Activated CD8-positive, alpha-beta T cell treated with anti-CD3 and anti-CD28 coated beads for 36 hours (primary cell): ENCODE data around the gene MBD5. TPM values are rescaled to one million over a fixed set of nuclear protein-coding genes. Genes with fewer than 3 reads are reported as not detected.

ENCODE experiments used
- ATAC-seq: fragments of 200-7000 bp; cut with Tn5 transposase; one replicate; pipeline ENCODE4 v1.10.0; 2021; ENCODE audit warnings: mild to moderate bottlenecking, moderate library complexity
- CTCF ChIA-PET: fragments of 350-600 bp; sonication (Branson Sonifier 250); formaldehyde crosslinking; loops from one replicate; lab custom pipeline; 2021; ENCODE audit warnings: antibody characterized with exemption; lab: Charles Lee
- POLR2A ChIA-PET: fragments of 350-600 bp; sonication (Branson Sonifier 250); formaldehyde crosslinking; loops from one replicate; lab custom pipeline; 2021; ENCODE audit warnings: antibody characterized with exemption; lab: Charles Lee
- DNase-seq: peaks from one replicate; pipeline ENCODE4 v3.0.0-alpha.2; 2020
- H3K27ac Mint-ChIP-seq: one replicate; pipeline ENCODE4 v1.8.0; 2021; ENCODE audit warnings: mild to moderate bottlenecking, mixed read lengths
- H3K27me3 Mint-ChIP-seq: one replicate; pipeline ENCODE4 v1.8.0; 2021; ENCODE audit warnings: mixed read lengths
- H3K36me3 Mint-ChIP-seq: one replicate; pipeline ENCODE4 v1.8.0; 2021; ENCODE audit warnings: low read depth, mixed read lengths
- H3K4me1 Mint-ChIP-seq: one replicate; pipeline ENCODE4 v1.8.0; 2021; ENCODE audit warnings: low read depth, mixed read lengths
- H3K4me3 Mint-ChIP-seq: one replicate; pipeline ENCODE4 v1.8.0; 2021; ENCODE audit warnings: mild to moderate bottlenecking, moderate library complexity, mixed read lengths
- H3K9me3 Mint-ChIP-seq: one replicate; pipeline ENCODE4 v1.8.0; 2021; ENCODE audit warnings: mixed read lengths
- CTCF ChIP-seq: fragments of 200-600 bp; IDR thresholded peaks from one replicate; pipeline ENCODE4 v1.8.0; 2022; ENCODE audit warnings: antibody characterized with exemption, mild to moderate bottlenecking
- intact Hi-C: fragments of 100-400 bp; cut with micrococcal nuclease; formaldehyde crosslinking; loops from one replicate; pipeline ENCODE4 v1.10.0; 2022
- total RNA-seq, 2 experiments: library from RNA; stranded (reverse); gene quantifications; one replicate each; pipeline ENCODE4 v1.2.3, GENCODE V29; 2021

MBD5 gene
- total RNA-seq, 2 experiments from 2014 or later: 16.6 to 17.9 TPM

GRCh38 chr2:148495586-148495985 lies 474.7 kb downstream of the MBD5 start:
- intact Hi-C loops: no loop called here
- no peak for DNase-seq
- no peak overlapping the region for H3K27ac Mint-ChIP-seq
- H3K4me3 Mint-ChIP-seq: no peak overlapping the region
- H3K4me1 Mint-ChIP-seq: peaks cover 10% of the 10 kb centered on the region
- no peak for TF ChIP-seq CTCF
- ChIA-PET CTCF (interaction anchor here (1.8 kb wide), 1 partner anchor 14 kb away, joined by 8 read pairs; no protein-coding TSS in a partner anchor), POLR2A (interaction anchor here (0.7 kb wide), 1 partner anchor 584 kb away, joined by 3 read pairs; no protein-coding TSS in a partner anchor)
- no peaks in the 10 kb centered on the region for H3K27me3 Mint-ChIP-seq
- no peak for ATAC-seq
- no peaks in the 10 kb centered on the region for H3K36me3 Mint-ChIP-seq
- H3K9me3 Mint-ChIP-seq: no peaks in the 10 kb centered on the region

DNA sequence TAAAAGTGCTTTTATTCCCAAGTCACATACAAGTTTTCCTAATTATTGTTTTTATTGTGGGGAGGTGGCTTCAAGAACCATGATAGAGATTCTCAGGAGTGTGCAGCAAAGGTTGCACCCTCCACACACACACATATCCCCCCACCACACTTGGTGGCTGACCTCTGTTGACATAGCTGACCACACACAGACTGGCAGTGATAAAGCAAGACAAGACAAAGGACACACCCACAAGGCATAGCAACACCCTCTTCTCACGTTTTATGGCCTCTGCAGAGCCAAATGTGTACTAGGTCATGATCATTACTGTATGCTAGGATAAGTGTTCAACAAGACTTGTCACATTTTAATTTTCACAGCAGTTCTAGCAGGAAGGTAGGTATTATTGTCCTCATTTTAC lies 480.7 kb downstream of the MBD5 start:
- ChIA-PET CTCF (interaction anchor here (1.3 kb wide), 1 partner anchor 8 kb away, joined by 3 read pairs; no protein-coding TSS in a partner anchor), POLR2A (no interaction called here)
- DNase-seq: no peak
- Mint-ChIP-seq H3K36me3 (no peaks in the 10 kb centered on the region), H3K4me1 (peaks cover 1% of the 10 kb centered on the region), H3K27me3 (no peaks in the 10 kb centered on the region), H3K4me3 (no peak overlapping the region), H3K27ac (no peak overlapping the region), H3K9me3 (no peaks in the 10 kb centered on the region)
- intact Hi-C loops: no loop called here
- ATAC-seq: no peak
- TF ChIP-seq CTCF: no peak

GRCh38 chr2:148503516-148503915 lies 482.6 kb downstream of the MBD5 start:
- Mint-ChIP-seq H3K36me3 (no peaks in the 10 kb centered on the region), H3K4me1 (no peaks in the 10 kb centered on the region), H3K27me3 (no peaks in the 10 kb centered on the region), H3K9me3 (no peaks in the 10 kb centered on the region), H3K27ac (no peak overlapping the region), H3K4me3 (no peak overlapping the region)
- no peak for ATAC-seq
- ChIA-PET CTCF (no interaction called here), POLR2A (no interaction called here)
- no peak for TF ChIP-seq CTCF
- intact Hi-C loops: no loop called here
- DNase-seq: no peak

DNA sequence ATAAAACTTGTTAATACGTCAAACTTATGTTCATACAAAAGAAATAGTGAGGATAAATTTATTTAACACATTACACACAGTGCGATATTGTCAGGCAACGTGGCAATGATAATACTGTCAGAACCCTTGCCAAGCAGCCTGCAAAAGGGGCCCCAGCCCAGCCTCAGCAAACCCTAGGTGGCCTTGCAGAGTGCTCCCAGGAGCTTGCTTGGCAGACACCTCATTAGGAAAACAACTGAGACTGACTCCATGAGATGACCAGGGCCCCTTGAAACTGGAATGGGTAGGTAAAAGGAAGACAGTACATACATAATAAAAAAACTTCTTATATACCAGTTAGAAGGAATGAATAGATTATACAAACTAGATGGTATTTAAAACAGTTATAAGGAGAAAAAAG lies 487.1 kb downstream of the MBD5 start:
- intact Hi-C loops: loop anchor here (2.0 to 5.0 kb wide), 2 partner anchors 517 to 571 kb away; no protein-coding TSS in a partner anchor
- TF ChIP-seq CTCF: no peak
- DNase-seq: no peak
- H3K4me3 Mint-ChIP-seq: no peak overlapping the region
- ChIA-PET POLR2A (interaction anchor here (1.3 kb wide), 1 partner anchor 31 kb away, joined by 3 read pairs; no protein-coding TSS in a partner anchor), CTCF (interaction anchor here (1.4 to 3.7 kb wide), 7 partner anchors 14 to 571 kb away, joined by 3 to 71 read pairs (median 15); no protein-coding TSS in a partner anchor)
- no peak for ATAC-seq
- no peaks in the 10 kb centered on the region for H3K9me3 Mint-ChIP-seq
- peaks cover 21% of the 10 kb centered on the region for H3K4me1 Mint-ChIP-seq
- no peak overlapping the region for H3K27ac Mint-ChIP-seq
- H3K36me3 Mint-ChIP-seq: no peaks in the 10 kb centered on the region
- no peaks in the 10 kb centered on the region for H3K27me3 Mint-ChIP-seq

DNA sequence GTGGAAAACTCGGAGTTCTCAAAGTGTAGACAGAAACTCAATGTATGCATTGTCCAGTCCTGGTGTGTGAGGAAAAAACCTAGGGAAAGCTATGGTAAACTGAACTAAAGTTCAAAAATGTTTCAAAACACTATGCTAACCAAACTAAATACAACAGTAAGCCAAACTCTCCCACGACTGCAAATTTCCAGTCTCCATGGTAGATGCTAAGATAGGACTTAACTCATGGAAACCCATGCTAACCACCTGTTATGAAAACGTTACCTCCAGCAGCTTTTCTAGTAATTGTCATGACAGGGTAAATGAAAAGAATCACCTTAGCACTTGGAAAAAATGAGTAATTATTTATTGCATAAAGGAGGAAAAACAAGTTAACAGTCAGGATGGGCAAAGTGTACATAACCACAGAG lies 488.0 kb downstream of the MBD5 start:
- Mint-ChIP-seq H3K9me3 (no peaks in the 10 kb centered on the region), H3K27me3 (no peaks in the 10 kb centered on the region), H3K27ac (peak overlapping the region; percentile 79), H3K4me3 (peak overlapping the region; percentile 66), H3K4me1 (peaks cover 21% of the 10 kb centered on the region), H3K36me3 (no peaks in the 10 kb centered on the region)
- DNase-seq: no peak
- ChIA-PET POLR2A (interaction anchor here (0.8 to 1.6 kb wide), 4 partner anchors 11 to 517 kb away, joined by 3 to 13 read pairs (median 3); no protein-coding TSS in a partner anchor), CTCF (interaction anchor here (0.6 to 3.7 kb wide), 59 partner anchors 8 to 574 kb away, joined by 3 to 71 read pairs (median 3); partner anchors contain the start of genes MBD5 and ORC4)
- ATAC-seq: no peak
- no peak for TF ChIP-seq CTCF
- intact Hi-C loops: loop anchor here (2.0 to 5.0 kb wide), 2 partner anchors 518 to 572 kb away; no protein-coding TSS in a partner anchor
